ENCODE measurements around the gene KLK14.

KLK14 gene

DNA sequence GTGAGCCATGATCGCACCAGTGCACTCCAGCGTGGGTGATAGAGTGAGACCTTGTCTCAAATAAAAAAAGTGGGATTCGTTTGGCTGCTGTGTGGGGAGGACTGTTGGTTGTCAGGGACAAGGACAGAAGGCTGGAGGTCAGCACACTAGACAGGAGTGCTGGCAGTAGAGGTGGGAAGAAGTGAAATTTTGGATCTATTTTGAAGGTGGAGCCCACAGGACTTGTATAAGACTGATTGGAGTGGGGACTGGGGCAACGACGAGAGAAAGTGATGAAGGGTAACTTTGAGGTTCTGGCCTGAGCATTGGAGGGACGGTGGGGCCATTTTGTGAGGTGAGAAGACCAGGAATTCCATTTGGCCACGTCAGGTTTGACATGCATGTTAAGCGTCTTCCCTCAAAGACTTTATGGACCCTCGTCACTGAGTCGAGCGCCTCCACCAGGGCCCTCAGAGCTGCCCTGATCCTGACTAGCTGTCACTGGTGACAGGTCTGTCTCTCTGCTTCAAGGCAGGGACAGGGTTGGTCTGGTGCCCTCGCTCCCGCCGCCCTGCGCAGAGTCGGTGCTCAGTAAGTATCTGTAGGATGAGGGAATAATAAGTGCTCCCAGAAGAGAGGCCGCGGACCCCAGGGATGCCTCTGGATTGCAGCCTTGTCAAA, 24.8 kb upstream of the KLK14 start:
- Histone ChIP-seq H3K4me1 (ENCODE audit: control insufficient read depth in 1 of 2, insufficient read depth in 2 of 2, low read length in 2 of 2) (peaks cover 4 to 22% of the 10 kb centered on the region in 2 donors), H3K36me3 (ENCODE audit: control insufficient read depth in 1 of 2, insufficient read depth in 2 of 2, low read length in 2 of 2) (peaks cover 0 to 7% of the 10 kb centered on the region in 2 donors), H3K4me3 (ENCODE audit: low read depth in 1 of 2, low read length in 2 of 2) (peak overlapping the region; percentile 77 to 93), H3K9me3 (ENCODE audit: control insufficient read depth in 1 of 2, low read length in 2 of 2) (no peaks in the 10 kb centered on the region), H3K27me3 (ENCODE audit: low read depth, low read length) (no peaks in the 10 kb centered on the region), H3K27ac (ENCODE audit: low read length) (peak overlapping the region; percentile 80)

GRCh38 chr19:51103926-51104341, 21.2 kb upstream of the KLK14 start:
- no peak overlapping the region for H3K4me3 ChIP-seq (ENCODE audit: low read depth in 1 of 2, low read length in 2 of 2)
- H3K36me3 ChIP-seq (ENCODE audit: control insufficient read depth in 1 of 2, insufficient read depth in 2 of 2, low read length in 2 of 2) = peaks cover 3 to 12% of the 10 kb centered on the region in 2 donors
- H3K27me3 ChIP-seq (ENCODE audit: low read depth, low read length) = no peaks in the 10 kb centered on the region
- no peak overlapping the region for H3K27ac ChIP-seq (ENCODE audit: low read length)
- H3K9me3 ChIP-seq (ENCODE audit: control insufficient read depth in 1 of 2, low read length in 2 of 2) = no peaks in the 10 kb centered on the region
- peaks cover 4 to 20% of the 10 kb centered on the region in 2 donors for H3K4me1 ChIP-seq (ENCODE audit: control insufficient read depth in 1 of 2, insufficient read depth in 2 of 2, low read length in 2 of 2)

DNA sequence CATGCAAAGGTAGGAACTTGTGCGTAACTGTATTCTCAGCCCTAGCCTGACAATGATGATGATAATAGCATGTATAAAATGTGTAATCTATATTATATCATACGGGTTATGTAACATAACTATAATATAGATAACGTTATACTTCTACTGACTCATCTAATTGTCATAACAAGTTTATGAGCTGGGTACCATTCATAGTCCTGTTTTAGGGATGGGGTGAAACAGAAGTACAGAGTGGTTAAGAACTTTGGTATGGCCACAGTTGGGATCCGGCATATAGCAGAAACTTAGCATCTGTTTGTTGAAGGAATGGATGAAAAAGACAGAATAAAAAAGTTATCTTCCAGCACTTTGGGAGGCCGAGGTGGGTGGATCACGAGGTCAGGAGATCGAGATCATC, 20.3 kb upstream of the KLK14 start:
- H3K36me3 ChIP-seq (ENCODE audit: control insufficient read depth in 1 of 2, insufficient read depth in 2 of 2, low read length in 2 of 2) = peaks cover 3 to 12% of the 10 kb centered on the region in 2 donors
- H3K4me3 ChIP-seq (ENCODE audit: low read depth in 1 of 2, low read length in 2 of 2) = no peak overlapping the region
- H3K27ac ChIP-seq (ENCODE audit: low read length) = no peak overlapping the region
- peaks cover 4 to 16% of the 10 kb centered on the region in 2 donors for H3K4me1 ChIP-seq (ENCODE audit: control insufficient read depth in 1 of 2, insufficient read depth in 2 of 2, low read length in 2 of 2)
- no peaks in the 10 kb centered on the region for H3K27me3 ChIP-seq (ENCODE audit: low read depth, low read length)
- no peaks in the 10 kb centered on the region for H3K9me3 ChIP-seq (ENCODE audit: control insufficient read depth in 1 of 2, low read length in 2 of 2)

DNA sequence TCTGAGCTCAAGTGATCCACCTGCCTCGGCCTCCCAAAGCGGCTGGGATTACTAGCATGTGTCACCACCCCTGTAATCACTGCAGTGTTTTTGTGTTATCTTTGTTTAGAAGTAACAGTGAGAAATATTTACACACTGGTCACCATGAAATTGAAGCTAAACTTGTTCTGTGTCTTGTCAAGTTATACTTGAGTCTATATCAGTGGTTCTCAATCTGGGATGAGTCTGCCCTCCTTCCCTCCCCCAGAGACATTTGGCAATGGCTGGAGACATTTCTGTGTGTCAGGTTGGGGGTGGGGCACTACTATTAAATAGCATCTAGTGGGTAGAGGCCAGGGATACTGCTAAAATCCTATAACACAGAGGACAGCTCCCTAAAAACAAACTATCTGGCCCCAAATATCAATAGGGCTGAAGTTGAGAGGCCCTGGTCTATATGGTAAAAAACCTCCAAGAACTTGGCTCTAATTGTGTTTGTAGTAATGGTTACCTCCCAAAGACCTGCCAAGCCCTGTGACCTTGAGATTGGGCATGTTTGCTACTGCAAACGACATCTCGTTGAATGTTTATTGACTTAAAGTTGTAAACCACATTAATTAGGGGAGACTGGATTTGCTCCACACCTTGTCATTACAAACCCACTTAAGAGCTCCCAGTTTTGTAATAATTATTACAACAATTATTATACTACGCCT, 18.6 kb upstream of the KLK14 start:
- H3K27ac ChIP-seq (ENCODE audit: low read length) = no peak overlapping the region
- no peak overlapping the region for H3K4me3 ChIP-seq (ENCODE audit: low read depth in 1 of 2, low read length in 2 of 2)
- H3K4me1 ChIP-seq (ENCODE audit: control insufficient read depth in 1 of 2, insufficient read depth in 2 of 2, low read length in 2 of 2) = peaks cover 0 to 4% of the 10 kb centered on the region in 2 donors
- peaks cover 3 to 12% of the 10 kb centered on the region in 2 donors for H3K36me3 ChIP-seq (ENCODE audit: control insufficient read depth in 1 of 2, insufficient read depth in 2 of 2, low read length in 2 of 2)
- H3K9me3 ChIP-seq (ENCODE audit: control insufficient read depth in 1 of 2, low read length in 2 of 2) = no peaks in the 10 kb centered on the region
- H3K27me3 ChIP-seq (ENCODE audit: low read depth, low read length) = no peaks in the 10 kb centered on the region

GRCh38 chr19:51100601-51101000, 17.9 kb upstream of the KLK14 start:
- H3K4me1 ChIP-seq (ENCODE audit: control insufficient read depth in 1 of 2, insufficient read depth in 2 of 2, low read length in 2 of 2) = peaks cover 0 to 4% of the 10 kb centered on the region in 2 donors
- no peak overlapping the region for H3K4me3 ChIP-seq (ENCODE audit: low read depth in 1 of 2, low read length in 2 of 2)
- no peaks in the 10 kb centered on the region for H3K27me3 ChIP-seq (ENCODE audit: low read depth, low read length)
- peaks cover 3 to 12% of the 10 kb centered on the region in 2 donors for H3K36me3 ChIP-seq (ENCODE audit: control insufficient read depth in 1 of 2, insufficient read depth in 2 of 2, low read length in 2 of 2)
- no peak overlapping the region for H3K27ac ChIP-seq (ENCODE audit: low read length)
- no peaks in the 10 kb centered on the region for H3K9me3 ChIP-seq (ENCODE audit: control insufficient read depth in 1 of 2, low read length in 2 of 2)

DNA sequence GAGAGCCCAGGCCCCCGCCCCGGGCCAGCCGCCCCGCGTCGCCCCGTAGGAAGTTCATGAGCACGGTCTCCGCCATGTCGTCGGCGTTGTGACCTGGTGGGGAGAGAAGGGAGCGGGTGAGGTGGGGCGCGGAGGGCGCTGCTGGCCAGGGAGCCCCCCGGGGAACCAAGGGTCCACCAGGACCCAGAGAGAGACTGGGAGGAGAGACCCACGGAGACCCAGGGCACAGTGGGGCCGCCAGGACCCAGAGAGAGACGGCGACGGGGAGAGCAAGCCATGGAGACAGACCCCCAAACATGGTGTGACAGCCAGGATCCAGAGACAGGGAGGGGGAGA, 16.3 kb upstream of the KLK14 start:
- Histone ChIP-seq H3K27me3 (ENCODE audit: low read depth, low read length) (no peaks in the 10 kb centered on the region), H3K36me3 (ENCODE audit: control insufficient read depth in 1 of 2, insufficient read depth in 2 of 2, low read length in 2 of 2) (peaks cover 3 to 11% of the 10 kb centered on the region in 2 donors), H3K9me3 (ENCODE audit: control insufficient read depth in 1 of 2, low read length in 2 of 2) (no peaks in the 10 kb centered on the region), H3K27ac (ENCODE audit: low read length) (no peak overlapping the region), H3K4me1 (ENCODE audit: control insufficient read depth in 1 of 2, insufficient read depth in 2 of 2, low read length in 2 of 2) (no peaks in the 10 kb centered on the region), H3K4me3 (ENCODE audit: low read depth in 1 of 2, low read length in 2 of 2) (peak overlapping the region in 1 of 2 donors; percentile 43)

DNA sequence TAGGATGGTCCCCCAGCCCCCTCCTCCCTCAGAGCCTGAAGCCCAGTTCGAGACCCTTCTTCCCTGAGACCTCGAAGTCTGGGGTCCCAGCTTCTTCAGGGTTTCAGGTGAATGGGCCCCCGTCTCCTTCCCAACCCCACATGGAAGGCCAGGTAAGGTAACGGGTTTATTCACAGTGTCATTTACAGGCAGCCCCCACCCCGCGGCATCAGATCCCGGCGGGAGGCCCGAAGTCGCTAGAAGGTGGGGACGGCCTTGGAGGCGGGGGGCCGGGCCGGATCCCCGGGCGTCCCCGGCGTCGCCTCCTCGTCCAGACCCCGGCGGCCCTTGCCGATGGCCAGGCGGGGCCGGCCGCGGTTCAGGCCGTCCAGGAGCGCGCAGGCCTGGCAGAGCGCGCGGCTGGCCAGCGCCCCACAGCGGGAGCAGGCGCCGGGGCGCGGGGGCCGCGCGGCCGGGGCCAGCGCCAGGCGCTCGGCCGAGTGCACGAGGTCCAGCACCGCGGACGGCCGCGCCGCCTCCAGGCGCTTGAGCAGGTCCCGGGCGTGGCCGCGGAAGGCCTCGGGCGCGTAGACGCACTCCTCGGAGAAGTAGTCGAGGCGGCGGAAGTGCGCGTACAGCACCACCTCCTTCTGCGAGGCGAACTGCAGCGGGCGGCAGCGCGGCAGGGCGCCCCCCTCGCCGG, 15.8 kb upstream of the KLK14 start:
- H3K4me1 ChIP-seq (ENCODE audit: control insufficient read depth in 1 of 2, insufficient read depth in 2 of 2, low read length in 2 of 2) = no peaks in the 10 kb centered on the region
- H3K9me3 ChIP-seq (ENCODE audit: control insufficient read depth in 1 of 2, low read length in 2 of 2) = no peaks in the 10 kb centered on the region
- no peaks in the 10 kb centered on the region for H3K27me3 ChIP-seq (ENCODE audit: low read depth, low read length)
- H3K27ac ChIP-seq (ENCODE audit: low read length) = no peak overlapping the region
- H3K36me3 ChIP-seq (ENCODE audit: control insufficient read depth in 1 of 2, insufficient read depth in 2 of 2, low read length in 2 of 2) = peaks cover 3 to 7% of the 10 kb centered on the region in 2 donors
- peak overlapping the region in 1 of 2 donors; percentile 43 for H3K4me3 ChIP-seq (ENCODE audit: low read depth in 1 of 2, low read length in 2 of 2)

DNA sequence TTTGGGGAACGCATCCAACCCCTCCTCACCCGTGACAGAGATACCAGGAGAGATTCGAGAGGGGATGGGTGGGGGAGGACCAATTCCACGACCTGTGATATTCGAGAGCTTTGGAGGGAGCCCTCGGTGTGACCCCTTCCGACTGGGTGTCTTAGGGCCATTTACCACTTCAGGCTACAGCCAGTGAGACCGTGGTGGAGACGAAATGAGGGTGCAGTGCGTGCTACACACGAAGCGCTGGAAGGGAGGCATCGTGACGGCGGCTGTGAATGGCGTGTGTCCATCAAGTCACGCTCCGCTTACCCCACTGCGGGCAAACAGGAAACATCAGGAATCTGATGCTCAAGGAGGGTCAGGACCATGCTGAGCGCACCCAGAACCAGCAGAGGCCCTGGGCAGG, 15.1 kb upstream of the KLK14 start:
- Histone ChIP-seq H3K4me3 (ENCODE audit: low read depth in 1 of 2, low read length in 2 of 2) (no peak overlapping the region), H3K9me3 (ENCODE audit: control insufficient read depth in 1 of 2, low read length in 2 of 2) (no peaks in the 10 kb centered on the region), H3K27ac (ENCODE audit: low read length) (no peak overlapping the region), H3K4me1 (ENCODE audit: control insufficient read depth in 1 of 2, insufficient read depth in 2 of 2, low read length in 2 of 2) (no peaks in the 10 kb centered on the region), H3K27me3 (ENCODE audit: low read depth, low read length) (no peaks in the 10 kb centered on the region), H3K36me3 (ENCODE audit: control insufficient read depth in 1 of 2, insufficient read depth in 2 of 2, low read length in 2 of 2) (peaks cover 3 to 7% of the 10 kb centered on the region in 2 donors)

GRCh38 chr19:51097166-51097738, 14.6 kb upstream of the KLK14 start:
- H3K27me3 ChIP-seq (ENCODE audit: low read depth, low read length) = no peaks in the 10 kb centered on the region
- H3K4me3 ChIP-seq (ENCODE audit: low read depth in 1 of 2, low read length in 2 of 2) = no peak overlapping the region
- no peak overlapping the region for H3K27ac ChIP-seq (ENCODE audit: low read length)
- peaks cover 1 to 2% of the 10 kb centered on the region in 2 donors for H3K36me3 ChIP-seq (ENCODE audit: control insufficient read depth in 1 of 2, insufficient read depth in 2 of 2, low read length in 2 of 2)
- H3K9me3 ChIP-seq (ENCODE audit: control insufficient read depth in 1 of 2, low read length in 2 of 2) = no peaks in the 10 kb centered on the region
- no peaks in the 10 kb centered on the region for H3K4me1 ChIP-seq (ENCODE audit: control insufficient read depth in 1 of 2, insufficient read depth in 2 of 2, low read length in 2 of 2)

DNA sequence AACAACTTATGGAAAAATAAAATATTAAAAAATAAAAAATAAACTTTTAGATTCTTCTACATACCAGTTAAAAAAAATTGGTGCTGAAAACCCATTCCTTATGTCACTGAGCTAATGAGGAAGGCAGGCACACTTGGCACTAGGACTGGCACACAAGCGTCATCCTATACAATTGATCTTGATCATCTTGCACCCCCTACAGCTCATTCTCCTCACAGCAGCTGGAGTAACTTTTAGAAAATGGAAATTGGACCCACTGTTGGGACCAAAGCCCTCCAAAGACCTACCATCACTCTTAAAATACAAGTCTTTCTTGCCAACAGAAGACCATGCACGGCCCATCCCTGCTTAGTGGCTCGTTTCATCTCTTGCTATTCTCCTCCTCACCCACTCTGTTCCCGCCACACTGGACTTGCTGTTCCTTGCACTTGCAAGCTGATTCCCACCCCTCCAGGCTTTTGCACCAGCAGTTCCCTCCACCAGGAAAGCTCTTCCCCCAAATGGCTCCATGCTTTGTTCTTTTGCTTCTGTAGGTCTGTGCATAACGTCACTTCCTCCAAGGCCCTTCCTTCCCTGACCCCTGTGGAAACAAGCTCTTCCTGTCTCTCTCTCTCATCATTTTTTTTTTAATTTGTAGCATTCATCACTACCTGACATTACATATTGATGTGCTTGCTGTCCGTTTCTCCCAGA, 13.9 kb upstream of the KLK14 start:
- Histone ChIP-seq H3K4me3 (ENCODE audit: low read depth in 1 of 2, low read length in 2 of 2) (no peak overlapping the region), H3K27ac (ENCODE audit: low read length) (no peak overlapping the region), H3K4me1 (ENCODE audit: control insufficient read depth in 1 of 2, insufficient read depth in 2 of 2, low read length in 2 of 2) (no peaks in the 10 kb centered on the region), H3K9me3 (ENCODE audit: control insufficient read depth in 1 of 2, low read length in 2 of 2) (no peaks in the 10 kb centered on the region), H3K27me3 (ENCODE audit: low read depth, low read length) (no peaks in the 10 kb centered on the region), H3K36me3 (ENCODE audit: control insufficient read depth in 1 of 2, insufficient read depth in 2 of 2, low read length in 2 of 2) (no peaks in the 10 kb centered on the region)
